Colonic mucosa (tissue), 4 donors: ENCODE results near the gene TNKS2. TPM values are rescaled to one million over a fixed set of nuclear protein-coding genes. Genes with fewer than 3 reads are reported as not detected.
A peak's percentile ranks its signal among the peaks of the same experiment; 100 is the strongest.

Experiments
- DNase-seq: peaks from one replicate; pipeline ENCODE4 v3.0.0-alpha.2; 2020
- H3K27ac ChIP-seq: fragments of 200-600 bp; one replicate; pipeline ENCODE4 v1.8.0; 2021
- H3K27me3 ChIP-seq: fragments of 200-600 bp; one replicate; pipeline ENCODE4 v1.8.0; 2021
- H3K36me3 ChIP-seq: fragments of 200-600 bp; one replicate; pipeline ENCODE4 v1.8.0; 2021
- H3K4me1 ChIP-seq: fragments of 200-600 bp; one replicate; pipeline ENCODE4 v1.8.0; 2021; ENCODE audit warnings: mild to moderate bottlenecking
- H3K4me3 ChIP-seq: fragments of 200-600 bp; one replicate; pipeline ENCODE4 v1.8.0; 2021
- H3K9ac ChIP-seq, 2 donors: one replicate each; pipeline ENCODE4 v1.7.0; 2013; ENCODE audit warnings: control low read depth in 2 of 2, low read depth in 2 of 2, low read length in 2 of 2
- H3K9me3 ChIP-seq: fragments of 200-600 bp; one replicate; pipeline ENCODE4 v1.8.0; 2021
- intact Hi-C: fragments of 100-400 bp; cut with DNase I; formaldehyde crosslinking; loops from one replicate; pipeline ENCODE4 v1.14.1; 2022
- total RNA-seq, 2 donors: library from RNA; stranded (reverse); fragmentation: NEBNext Ultra II Directional in 1 of 2; extraction: Animal tissue kit (Norgen Biotek cat#: 25700) in 1 of 2; gene quantifications; one replicate each; pipeline ENCODE4 v1.2.1, GENCODE V29; 2021
- TF ChIP-seq, protein P1 (sequence below): fragments of 200-600 bp; IDR thresholded peaks from one replicate; pipeline ENCODE4 v1.8.0; 2022; ENCODE audit warnings: antibody characterized with exemption, mild to moderate bottlenecking
- donor health status: healthy.
- donor health status: DM: no; HTN: no; CAD: no.
- donor health status: DM: no; HTN: no; CAD: no.

TNKS2 gene
- total RNA-seq, 2 donors from 2014 or later = 19.3 to 34.1 TPM

DNA sequence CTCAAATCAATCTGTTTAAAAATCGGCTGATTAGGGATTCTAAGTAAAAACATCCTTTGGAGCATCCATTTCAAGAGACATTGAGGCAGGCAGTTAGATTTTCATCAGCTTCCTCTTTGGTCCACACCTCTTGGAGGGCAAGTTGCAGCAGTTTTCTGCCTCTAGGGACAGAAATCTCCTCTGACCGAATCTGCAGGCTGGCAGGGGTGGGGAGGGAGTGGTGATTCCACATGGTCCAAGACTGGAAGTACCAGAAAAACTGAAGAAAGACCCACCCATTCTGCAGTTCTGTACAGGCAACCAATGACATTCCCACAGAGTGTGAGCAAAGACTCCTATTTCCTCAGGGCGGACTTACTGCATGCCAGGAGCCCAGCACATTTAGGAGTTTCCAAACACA, 82.1 kb downstream of the TNKS2 start:
- TF ChIP-seq, protein P1, sequence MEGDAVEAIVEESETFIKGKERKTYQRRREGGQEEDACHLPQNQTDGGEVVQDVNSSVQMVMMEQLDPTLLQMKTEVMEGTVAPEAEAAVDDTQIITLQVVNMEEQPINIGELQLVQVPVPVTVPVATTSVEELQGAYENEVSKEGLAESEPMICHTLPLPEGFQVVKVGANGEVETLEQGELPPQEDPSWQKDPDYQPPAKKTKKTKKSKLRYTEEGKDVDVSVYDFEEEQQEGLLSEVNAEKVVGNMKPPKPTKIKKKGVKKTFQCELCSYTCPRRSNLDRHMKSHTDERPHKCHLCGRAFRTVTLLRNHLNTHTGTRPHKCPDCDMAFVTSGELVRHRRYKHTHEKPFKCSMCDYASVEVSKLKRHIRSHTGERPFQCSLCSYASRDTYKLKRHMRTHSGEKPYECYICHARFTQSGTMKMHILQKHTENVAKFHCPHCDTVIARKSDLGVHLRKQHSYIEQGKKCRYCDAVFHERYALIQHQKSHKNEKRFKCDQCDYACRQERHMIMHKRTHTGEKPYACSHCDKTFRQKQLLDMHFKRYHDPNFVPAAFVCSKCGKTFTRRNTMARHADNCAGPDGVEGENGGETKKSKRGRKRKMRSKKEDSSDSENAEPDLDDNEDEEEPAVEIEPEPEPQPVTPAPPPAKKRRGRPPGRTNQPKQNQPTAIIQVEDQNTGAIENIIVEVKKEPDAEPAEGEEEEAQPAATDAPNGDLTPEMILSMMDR = no peak
- Histone ChIP-seq H3K9ac (no peak overlapping the region), H3K27me3 (no peaks in the 10 kb centered on the region), H3K4me3 (no peak overlapping the region), H3K27ac (no peak overlapping the region), H3K9me3 (no peaks in the 10 kb centered on the region), H3K36me3 (no peaks in the 10 kb centered on the region), H3K4me1 (no peaks in the 10 kb centered on the region)
- peak; percentile 22 for DNase-seq
- intact Hi-C loops = no loop called here

DNA sequence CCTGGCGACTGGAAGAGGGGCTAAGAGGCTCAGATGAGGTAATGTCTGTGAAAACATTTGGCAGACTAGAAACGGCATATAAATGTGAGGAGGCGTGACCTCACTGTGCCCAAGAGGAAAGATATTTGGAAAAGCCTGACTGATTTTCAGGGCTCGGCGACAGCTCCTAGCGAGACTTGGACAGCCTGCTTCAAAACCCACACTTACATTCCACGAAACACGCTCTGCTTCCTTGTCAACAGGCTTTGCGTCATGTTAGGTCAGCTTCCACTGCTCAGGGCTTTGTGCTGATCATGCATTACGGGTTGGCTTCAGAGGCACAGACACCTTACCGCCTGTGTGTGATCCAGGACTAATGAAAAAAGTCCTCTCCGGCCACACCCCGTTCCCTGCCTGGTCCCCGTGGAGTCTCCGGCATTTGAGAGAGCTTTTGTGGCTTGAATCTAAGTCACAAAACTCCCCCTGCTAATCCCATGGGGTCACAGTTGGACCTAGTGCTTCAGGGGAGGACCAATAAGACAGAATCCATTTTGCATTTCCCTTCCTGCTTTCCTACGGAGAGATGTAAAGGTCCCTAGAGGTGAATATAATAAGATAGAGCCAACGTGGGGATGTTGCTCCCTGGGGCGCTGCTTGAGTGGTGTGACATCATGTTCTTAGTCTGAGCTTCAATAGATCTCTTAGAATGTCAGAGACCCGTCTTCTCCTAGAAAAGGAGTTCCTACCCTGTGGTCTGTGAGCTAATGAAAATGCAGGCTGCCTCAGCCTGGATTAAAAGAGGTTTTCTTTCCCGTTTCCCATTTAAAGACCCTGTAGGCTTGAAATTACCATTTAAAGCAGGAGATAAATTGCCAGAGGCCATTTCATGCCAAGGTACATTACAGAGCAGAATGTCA, 85.6 kb downstream of the TNKS2 start:
- no peaks in the 10 kb centered on the region for H3K36me3 ChIP-seq
- H3K27ac ChIP-seq = no peak overlapping the region
- H3K9ac ChIP-seq = no peak overlapping the region
- no peak overlapping the region for H3K4me3 ChIP-seq
- no peaks in the 10 kb centered on the region for H3K4me1 ChIP-seq
- intact Hi-C loops = no loop called here
- no peak for DNase-seq
- TF ChIP-seq, protein P1 = no peak
- no peaks in the 10 kb centered on the region for H3K9me3 ChIP-seq
- peaks cover 6% of the 10 kb centered on the region for H3K27me3 ChIP-seq

DNA sequence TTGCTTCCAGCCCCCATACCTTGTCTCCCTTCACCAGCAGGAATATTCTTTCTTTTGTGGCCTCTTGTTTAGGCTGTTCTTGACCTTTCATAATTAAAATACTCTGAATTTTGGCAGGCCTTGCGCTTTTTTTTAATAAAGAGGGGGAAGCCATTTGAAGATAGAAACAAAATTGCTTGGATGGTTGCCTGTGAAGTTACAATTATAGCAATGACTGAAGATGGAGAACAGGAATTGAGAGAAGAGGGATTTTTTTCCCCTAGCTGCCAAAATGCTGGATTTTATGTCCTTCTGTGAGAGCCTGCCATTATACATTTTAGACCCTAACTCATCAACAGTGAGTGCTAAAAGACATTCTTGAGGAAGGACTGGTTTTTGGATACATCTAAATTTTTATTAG, 86.3 kb downstream of the TNKS2 start:
- Histone ChIP-seq H3K9ac (no peak overlapping the region), H3K27me3 (peaks cover 6% of the 10 kb centered on the region), H3K9me3 (no peaks in the 10 kb centered on the region), H3K27ac (no peak overlapping the region), H3K4me1 (no peaks in the 10 kb centered on the region), H3K4me3 (no peak overlapping the region), H3K36me3 (no peaks in the 10 kb centered on the region)
- intact Hi-C loops = no loop called here
- TF ChIP-seq, protein P1 = no peak
- no peak for DNase-seq

DNA sequence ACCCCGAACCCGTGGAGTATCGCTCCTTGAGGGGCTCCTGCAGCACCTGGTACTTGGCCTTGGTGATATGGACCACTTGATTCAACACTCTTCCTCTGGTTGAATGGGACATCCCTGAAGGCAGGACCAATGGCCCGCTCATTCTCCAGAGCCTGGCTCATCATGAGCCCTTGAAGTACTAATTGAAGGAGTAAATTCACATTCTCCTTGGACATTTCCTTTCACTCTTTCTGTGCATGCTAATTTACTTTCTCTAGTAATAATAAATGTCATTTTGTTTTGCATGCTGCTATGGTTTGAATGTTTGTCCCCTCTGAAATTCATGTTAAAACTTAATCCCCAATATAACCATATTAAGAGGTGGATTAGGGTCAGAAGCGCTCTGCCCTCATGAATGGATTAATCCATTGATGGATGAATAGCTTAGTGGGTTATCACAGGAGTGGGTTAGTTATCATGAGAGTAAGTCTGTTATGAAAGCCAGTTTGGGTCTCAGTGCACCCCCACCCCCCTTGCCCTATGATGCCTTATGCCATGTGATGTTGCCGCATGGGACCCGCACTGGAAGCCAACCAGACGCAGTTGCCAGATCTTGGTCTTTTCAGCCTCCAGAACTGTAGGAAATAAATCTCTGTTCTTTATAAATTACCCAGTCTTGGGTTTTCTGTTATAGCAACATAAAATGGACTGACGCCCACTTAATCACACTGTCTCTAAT, 87.3 kb downstream of the TNKS2 start:
- Histone ChIP-seq H3K9ac (no peak overlapping the region), H3K27ac (no peak overlapping the region), H3K4me3 (no peak overlapping the region), H3K27me3 (peaks cover 6% of the 10 kb centered on the region), H3K36me3 (no peaks in the 10 kb centered on the region), H3K9me3 (no peaks in the 10 kb centered on the region), H3K4me1 (no peaks in the 10 kb centered on the region)
- intact Hi-C loops = no loop called here
- TF ChIP-seq, protein P1 = no peak
- DNase-seq = no peak

DNA sequence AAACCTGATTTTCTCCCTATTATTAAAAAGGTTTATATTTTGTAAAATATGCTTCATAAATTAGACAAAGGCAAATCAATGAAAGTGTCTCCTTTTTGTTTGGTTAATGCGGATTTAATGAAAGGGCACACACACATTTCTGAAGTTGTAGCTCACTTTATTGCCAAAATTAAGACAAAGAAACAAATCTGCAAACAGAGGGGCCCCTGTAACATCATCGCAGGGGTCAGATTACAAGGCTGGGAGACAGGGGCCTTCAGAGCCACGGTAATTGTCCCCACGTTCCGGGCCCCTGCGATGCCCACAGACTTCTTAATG, 88.7 kb downstream of the TNKS2 start:
- no peak for DNase-seq
- peaks cover 6% of the 10 kb centered on the region for H3K27me3 ChIP-seq
- no peak overlapping the region for H3K27ac ChIP-seq
- no peaks in the 10 kb centered on the region for H3K9me3 ChIP-seq
- H3K4me3 ChIP-seq = peak overlapping the region; percentile 49
- TF ChIP-seq, protein P1 = no peak
- H3K9ac ChIP-seq = no peak overlapping the region
- H3K36me3 ChIP-seq = no peaks in the 10 kb centered on the region
- intact Hi-C loops = no loop called here
- H3K4me1 ChIP-seq = no peaks in the 10 kb centered on the region
